ENCODE results near the gene ING4. TPM values are rescaled to one million over a fixed set of nuclear protein-coding genes. Genes with fewer than 3 reads are reported as not detected.

Gene ING4
- total and polyA plus RNA-seq, 8 donors, result 8.7 to 53.6 (median 38.6) TPM

DNA sequence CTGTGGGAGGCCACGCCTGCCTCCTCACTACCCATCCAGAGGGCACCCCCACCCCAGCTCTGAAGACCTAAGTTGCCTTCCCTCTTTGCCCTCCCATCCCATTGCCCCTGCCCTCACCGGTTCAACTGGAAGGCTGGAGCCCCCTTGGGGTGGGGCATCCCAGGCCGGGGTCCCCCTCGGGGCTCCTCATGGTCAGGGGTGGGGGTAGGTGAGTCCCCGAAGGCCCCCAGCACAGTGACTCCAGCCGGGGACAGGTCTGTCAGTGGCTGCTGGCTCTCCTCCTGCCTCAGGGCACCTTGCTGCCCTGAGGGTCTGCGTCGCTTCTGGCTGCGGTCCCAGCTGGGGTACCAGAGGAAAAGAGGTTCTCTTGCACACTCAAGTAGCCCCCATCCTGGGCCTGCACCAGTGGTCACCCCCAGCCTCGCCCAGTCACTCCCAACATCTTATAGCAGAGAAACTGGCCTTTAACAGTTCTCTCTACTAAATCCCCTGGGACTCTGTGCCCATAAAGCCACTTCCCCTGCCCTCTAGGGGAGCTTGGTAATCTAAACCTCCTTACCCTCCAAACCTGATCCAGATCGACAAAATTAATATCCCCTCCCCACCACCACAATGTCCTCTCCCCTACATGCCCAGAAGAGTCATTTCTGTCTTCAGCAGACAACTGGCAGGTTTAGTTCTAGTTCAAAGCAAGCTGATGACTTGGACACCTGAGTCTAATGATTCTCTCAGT, 32.6 kb upstream of the ING4 start:
- no peak for DNase-seq
- intact Hi-C loops (cut with DNase I; ENCODE audit: low total_unique reads), result no loop called here
- H3K4me1 ChIP-seq, result peaks cover 10 to 22% (median 17%) of the 10 kb centered on the region in 4 donors
- no peak overlapping the region for H3K4me3 ChIP-seq
- no peaks in the 10 kb centered on the region for H3K9me3 ChIP-seq
- WGBS, 5 donors, result 59 to 84% (median 71%) methylated on average over 6 to 11 of the region's 11 CpGs
- H3K36me3 ChIP-seq, result no peaks in the 10 kb centered on the region
- H3K27ac ChIP-seq, result no peak overlapping the region
- H3K27me3 ChIP-seq, result peaks cover 6 to 63% (median 26%) of the 10 kb centered on the region in 3 donors
- TF ChIP-seq CTCF (IDR thresholded peaks at IDR 0.05), result no peak
- TF ChIP-seq POLR2AphosphoS5 (IDR thresholded peaks at IDR 0.05), result no peak
- TF ChIP-seq POLR2A (IDR thresholded peaks at IDR 0.05), result no peak
- no peak for TF ChIP-seq EP300 (IDR thresholded peaks at IDR 0.05)

DNA sequence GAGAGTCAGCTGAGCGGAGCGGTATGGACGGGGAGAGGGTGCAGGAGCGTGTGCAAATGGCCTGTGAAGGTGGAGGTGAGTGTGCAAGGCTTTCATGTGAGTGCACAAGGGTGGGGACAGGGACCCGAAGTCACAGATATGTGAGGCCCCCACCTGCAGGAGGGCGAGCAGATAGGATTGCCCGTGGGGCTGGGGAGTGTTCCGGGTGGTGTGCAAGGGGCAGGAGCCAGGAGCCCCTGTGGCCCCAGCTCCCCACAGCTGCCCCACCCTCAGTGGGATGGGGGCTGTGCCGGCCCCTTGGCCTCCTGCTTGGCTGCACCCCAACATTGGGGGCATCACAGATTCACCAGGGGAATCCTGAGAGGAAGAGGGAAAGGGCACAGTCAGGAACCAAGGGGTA, 31.8 kb upstream of the ING4 start:
- Histone ChIP-seq H3K27me3 (peaks cover 3 to 55% (median 18%) of the 10 kb centered on the region in 3 donors), H3K4me1 (peaks cover 9 to 21% (median 16%) of the 10 kb centered on the region in 4 donors), H3K9me3 (no peaks in the 10 kb centered on the region), H3K4me3 (no peak overlapping the region), H3K27ac (no peak overlapping the region), H3K36me3 (no peaks in the 10 kb centered on the region)
- intact Hi-C loops (cut with DNase I; ENCODE audit: low total_unique reads), result no loop called here
- TF ChIP-seq POLR2AphosphoS5 (IDR thresholded peaks at IDR 0.05), result no peak
- TF ChIP-seq POLR2A (IDR thresholded peaks at IDR 0.05), result no peak
- no peak for TF ChIP-seq EP300 (IDR thresholded peaks at IDR 0.05)
- TF ChIP-seq CTCF (IDR thresholded peaks at IDR 0.05), result no peak
- DNase-seq, result no peak
- 69 to 78% (median 74%) methylated on average over 9 of the region's 9 CpGs for WGBS, 5 donors

- peaks cover 2 to 47% (median 10%) of the 10 kb centered on the region in 3 donors for H3K27me3 ChIP-seq
- no peak for TF ChIP-seq CTCF (IDR thresholded peaks at IDR 0.05)
- no peak for TF ChIP-seq EP300 (IDR thresholded peaks at IDR 0.05)
- TF ChIP-seq POLR2AphosphoS5 (IDR thresholded peaks at IDR 0.05), result no peak
- TF ChIP-seq POLR2A (IDR thresholded peaks at IDR 0.05), result no peak
- DNase-seq, result no peak
- peaks cover 9 to 19% (median 11%) of the 10 kb centered on the region in 4 donors for H3K4me1 ChIP-seq
- H3K9me3 ChIP-seq, result no peaks in the 10 kb centered on the region
- no peak overlapping the region for H3K4me3 ChIP-seq
- H3K36me3 ChIP-seq, result no peaks in the 10 kb centered on the region
- intact Hi-C loops (cut with DNase I; ENCODE audit: low total_unique reads), result no loop called here
- WGBS, 5 donors, result 74 to 94% (median 79%) methylated on average over 4 of the region's 4 CpGs
- H3K27ac ChIP-seq, result no peak overlapping the region
These were observed 31.0 kb upstream of the ING4 start for GRCh38 chr12:6693832-6694355.

DNA sequence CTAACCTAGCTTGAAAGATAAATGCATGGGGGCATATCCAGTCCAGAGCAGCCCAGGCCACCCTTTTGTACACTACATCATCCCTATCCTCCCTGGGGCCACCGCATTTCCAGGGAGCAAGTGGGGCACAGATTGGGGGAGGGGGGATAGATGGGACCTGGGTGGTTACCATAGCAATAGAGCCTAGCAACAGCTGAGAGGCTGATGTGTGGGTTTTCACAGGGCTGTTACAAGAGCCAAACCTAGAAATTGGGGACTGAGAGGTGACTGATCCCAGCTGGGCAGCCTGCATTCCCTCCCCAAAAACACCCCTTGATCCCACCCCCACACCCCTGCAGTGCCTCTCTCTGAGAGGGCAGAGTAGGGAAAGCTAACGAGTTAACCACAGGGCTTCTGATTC, 30.0 kb upstream of the ING4 start:
- H3K36me3 ChIP-seq, result no peaks in the 10 kb centered on the region
- peaks cover 0 to 37% (median under 1%) of the 10 kb centered on the region in 3 donors for H3K27me3 ChIP-seq
- no peak overlapping the region for H3K27ac ChIP-seq
- TF ChIP-seq CTCF (IDR thresholded peaks at IDR 0.05), result no peak
- TF ChIP-seq POLR2AphosphoS5 (IDR thresholded peaks at IDR 0.05), result no peak
- TF ChIP-seq EP300 (IDR thresholded peaks at IDR 0.05), result no peak
- TF ChIP-seq POLR2A (IDR thresholded peaks at IDR 0.05), result no peak
- no peak overlapping the region for H3K4me3 ChIP-seq
- 57 to 75% (median 59%) methylated on average over 2 of the region's 2 CpGs for WGBS, 5 donors
- H3K9me3 ChIP-seq, result no peaks in the 10 kb centered on the region
- peaks cover 15 to 27% (median 20%) of the 10 kb centered on the region in 4 donors for H3K4me1 ChIP-seq
- no peak for DNase-seq
- intact Hi-C loops (cut with DNase I; ENCODE audit: low total_unique reads), result no loop called here

Measured in stomach (tissue), 9 donors.